HG02798 (cell line): Measurements from ENCODE around the gene SEC63.

Experiments used
- ATAC-seq: cut with Tn5 transposase; IDR thresholded peaks from one replicate; pipeline ENCODE4 v1.9.1; 2021; ENCODE audit warnings: mild to moderate bottlenecking; ENCODE audit not compliant: unreplicated experiment, poor library complexity

SEC63 gene

DNA sequence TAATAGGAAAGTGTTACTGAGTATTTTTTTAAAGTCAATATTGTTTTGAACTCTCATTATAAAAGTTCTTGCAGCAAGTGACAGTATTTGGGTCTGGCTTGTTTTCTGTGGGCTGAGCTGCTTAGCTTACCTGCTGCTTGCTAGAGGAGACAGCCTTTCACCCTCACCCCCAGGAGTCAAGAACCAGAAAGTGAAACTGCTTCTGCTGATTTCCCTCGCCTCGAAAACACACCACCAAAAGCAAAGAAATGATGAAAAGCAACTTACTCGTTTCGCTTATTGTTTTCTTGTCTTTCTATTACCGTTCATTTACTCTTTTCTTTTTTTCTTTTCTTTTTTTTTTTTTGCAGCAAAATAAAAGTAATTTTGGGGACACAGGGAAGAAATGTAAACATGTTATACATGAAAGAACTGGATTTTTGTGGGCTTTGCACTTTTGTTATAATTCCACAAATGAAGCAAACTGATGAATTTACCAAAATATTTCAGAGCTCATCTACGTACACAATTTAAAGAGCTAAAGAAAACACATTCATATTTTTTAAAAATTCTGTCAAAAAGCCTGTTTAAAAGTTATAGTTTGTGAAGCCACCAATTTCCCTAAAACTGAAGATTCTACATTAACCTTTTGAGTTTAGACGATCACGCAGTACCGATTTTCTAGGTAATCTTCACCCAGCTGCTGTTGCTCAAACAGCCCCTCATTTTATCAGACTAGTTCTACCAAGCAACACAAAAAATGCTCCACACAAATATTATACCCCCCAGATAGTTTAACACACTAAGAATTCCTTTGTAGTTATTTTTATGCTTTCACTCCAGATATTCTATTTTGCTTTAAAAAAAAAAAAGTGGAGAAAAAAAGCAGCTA lies 135.6 kb downstream of the SEC63 start:
- ATAC-seq: peak; percentile 75

DNA sequence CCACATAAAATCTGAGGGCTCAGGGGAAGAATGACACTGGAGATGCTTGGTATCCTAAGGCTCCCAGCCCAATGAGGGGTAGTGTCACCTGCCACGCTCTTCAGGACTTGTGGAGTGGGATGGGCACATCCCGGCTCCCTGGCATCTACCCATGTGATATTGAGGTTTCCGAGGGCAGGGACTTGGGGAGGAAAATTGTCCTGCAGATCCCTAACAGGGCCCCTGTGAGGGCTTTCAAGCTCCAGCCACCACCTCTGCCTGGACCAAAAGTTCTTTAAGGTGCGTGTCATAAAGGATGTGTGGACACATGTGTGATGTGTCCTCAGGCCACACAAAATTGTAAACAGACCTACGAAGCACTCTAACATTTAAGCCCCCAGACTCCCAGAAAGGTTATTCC lies 136.4 kb downstream of the SEC63 start:
- ATAC-seq: no peak

DNA sequence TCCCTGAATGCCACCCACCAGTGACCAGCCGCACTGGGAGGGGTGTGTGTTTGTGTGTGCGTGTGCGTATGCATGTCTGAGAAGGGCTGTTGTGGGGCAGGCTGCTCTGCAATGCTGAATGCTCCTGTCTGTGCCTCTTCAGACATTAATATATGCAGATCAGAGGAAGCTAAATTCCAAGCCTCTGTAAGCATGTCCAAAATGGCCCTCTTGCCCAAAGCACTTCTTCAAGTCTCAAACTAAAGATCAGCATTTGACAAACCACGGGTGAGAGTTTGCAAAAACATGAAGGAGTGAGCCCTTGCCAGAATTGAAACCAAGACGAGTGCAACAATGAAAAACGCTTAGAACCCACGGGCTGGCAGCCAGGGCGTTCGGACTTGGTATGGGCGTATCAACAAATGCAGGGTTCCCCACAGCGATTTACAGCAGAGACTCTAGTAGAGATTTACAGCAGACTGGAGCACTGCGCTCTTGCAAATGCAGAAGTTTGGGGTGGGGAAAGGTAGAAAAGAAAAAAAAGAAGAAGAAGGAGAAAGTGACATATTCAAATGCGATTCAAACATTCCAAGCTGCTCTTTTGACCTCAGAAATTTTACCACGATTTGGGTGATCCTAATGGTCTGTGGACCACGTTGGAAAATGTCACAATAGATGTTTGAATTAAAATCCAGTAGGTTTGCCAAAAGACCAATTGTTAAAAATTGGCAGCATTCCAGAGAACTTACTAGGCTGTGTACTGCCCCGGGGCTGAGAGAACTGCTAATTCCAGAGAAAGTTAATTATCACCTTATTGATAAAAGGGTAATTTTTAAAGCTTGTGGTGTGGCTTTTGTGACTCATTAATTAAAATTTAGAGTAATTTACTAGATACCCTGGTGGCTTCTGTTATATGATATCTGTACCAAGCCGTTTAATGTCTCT lies 137.4 kb downstream of the SEC63 start:
- no peak for ATAC-seq

DNA sequence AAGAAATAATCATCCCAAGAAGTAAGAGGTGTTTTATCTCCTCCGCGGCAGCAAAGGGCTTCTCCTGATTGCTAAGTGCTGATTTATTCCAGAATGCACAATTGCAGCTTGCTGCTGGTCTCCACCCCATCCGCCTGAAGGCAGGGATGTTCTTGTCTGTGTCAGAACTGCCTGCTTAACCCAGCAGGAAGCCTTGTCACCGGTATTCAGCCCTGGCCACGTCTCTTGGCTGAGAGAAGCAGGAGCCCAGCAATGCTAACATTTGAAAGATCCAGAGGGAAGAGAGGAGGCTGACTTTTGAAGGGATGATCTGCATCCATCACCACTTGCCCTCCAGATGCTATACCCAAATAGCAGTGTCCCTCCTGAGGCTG lies 138.1 kb downstream of the SEC63 start:
- no peak for ATAC-seq

DNA sequence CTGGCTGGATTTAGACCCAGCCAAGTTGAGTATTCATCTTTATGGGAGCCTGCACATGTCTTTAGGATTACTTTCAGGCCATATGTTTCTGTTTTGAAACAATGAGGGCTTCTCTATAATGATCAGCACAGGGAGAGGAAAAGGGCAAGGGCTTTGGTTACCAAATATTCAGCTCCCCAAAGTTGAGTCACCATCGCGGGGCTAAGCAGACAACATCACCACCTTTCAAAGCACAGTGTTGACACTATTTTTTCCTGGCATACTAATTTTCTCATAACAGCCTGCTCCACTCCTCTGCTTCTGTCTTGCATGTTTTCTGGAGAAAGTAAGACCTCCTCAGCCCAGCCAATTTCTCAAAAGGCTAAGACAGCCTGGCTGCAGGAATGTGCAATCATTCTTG lies 138.8 kb downstream of the SEC63 start:
- ATAC-seq: no peak

DNA sequence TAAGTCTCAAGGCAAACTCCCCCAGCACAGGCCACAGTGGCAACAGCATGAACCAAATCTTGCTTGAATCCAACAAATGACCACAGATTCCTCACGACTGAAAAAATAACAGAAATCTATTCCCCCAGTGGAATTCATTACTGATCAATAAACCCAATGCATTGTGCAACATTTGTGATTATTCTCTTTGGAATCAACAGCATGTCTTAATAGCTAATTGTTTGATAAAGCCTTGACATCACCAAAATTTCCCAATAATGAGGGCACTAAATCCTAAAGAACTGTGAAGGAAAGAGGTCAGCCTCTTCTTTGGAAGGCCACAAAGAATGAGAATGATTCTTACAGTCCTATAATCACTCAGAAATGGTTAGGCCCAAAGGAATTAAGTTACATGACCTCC lies 139.7 kb downstream of the SEC63 start:
- no peak for ATAC-seq

DNA sequence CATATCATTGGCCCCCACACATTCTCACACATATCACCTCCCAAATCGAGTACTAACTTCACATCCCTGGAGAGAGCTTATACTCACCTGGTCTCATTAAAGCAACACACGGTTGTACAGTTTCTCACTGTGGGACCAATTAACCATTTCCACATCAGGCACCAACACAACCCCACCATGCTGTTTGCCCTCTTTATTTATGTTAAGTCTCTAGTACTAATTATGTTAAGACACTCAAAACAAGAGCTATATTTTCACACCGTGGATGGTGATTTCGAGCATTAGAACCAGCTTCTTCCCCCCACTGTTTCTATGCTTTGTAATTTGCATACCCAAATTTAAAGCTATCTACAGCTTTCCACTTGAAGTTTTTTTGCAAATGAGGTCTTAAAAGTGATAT lies 140.2 kb downstream of the SEC63 start:
- ATAC-seq: no peak
